SU-DHL-6 (cell line): ENCODE data around the gene MAML2.

Source experiments
- CTCF ChIP-seq: fragments of 200-600 bp; sonication (generic); IDR thresholded peaks from one replicate; pipeline ENCODE4 v1.5.1; 2017; ENCODE audit warnings: antibody characterized with exemption, mild to moderate bottlenecking, low read length, moderate library complexity; ENCODE audit not compliant: insufficient read depth, poor library complexity, severe bottlenecking
- EZH2phosphoT487 ChIP-seq: fragments of 200-600 bp; sonication (generic), shearing (Covaris generic); conservative IDR thresholded peaks from 2 replicates; pipeline ENCODE4 v1.6.1; 2018; ENCODE audit warnings: mild to moderate bottlenecking, antibody characterized with exemption, low read length, moderate library complexity, mixed read lengths

- TF ChIP-seq CTCF (no peak), EZH2phosphoT487 (no peak)
Observed at GRCh38 chr11:96149743-96150555, 193.0 kb downstream of the MAML2 start.
